GM18520 (cell line): ENCODE measurements around the gene RPS6KA5.
"Not testable (repeated sequence)": the region's sequence is repeated elsewhere in the genome, so short reads cannot be mapped to it uniquely, and the experiment has no call there.

Experiments
- ATAC-seq: cut with Tn5 transposase; IDR thresholded peaks from one replicate; pipeline ENCODE4 v1.9.1; 2021; ENCODE audit not compliant: unreplicated experiment

Gene RPS6KA5

GRCh38 chr14:90940318-90940962 lies 120.0 kb downstream of the RPS6KA5 start:
- no peak for ATAC-seq

- not testable (repeated sequence) for ATAC-seq
Observed at GRCh38 chr14:90939252-90939795, 121.1 kb downstream of the RPS6KA5 start.

GRCh38 chr14:90938615-90939014 lies 121.8 kb downstream of the RPS6KA5 start:
- no peak for ATAC-seq

DNA sequence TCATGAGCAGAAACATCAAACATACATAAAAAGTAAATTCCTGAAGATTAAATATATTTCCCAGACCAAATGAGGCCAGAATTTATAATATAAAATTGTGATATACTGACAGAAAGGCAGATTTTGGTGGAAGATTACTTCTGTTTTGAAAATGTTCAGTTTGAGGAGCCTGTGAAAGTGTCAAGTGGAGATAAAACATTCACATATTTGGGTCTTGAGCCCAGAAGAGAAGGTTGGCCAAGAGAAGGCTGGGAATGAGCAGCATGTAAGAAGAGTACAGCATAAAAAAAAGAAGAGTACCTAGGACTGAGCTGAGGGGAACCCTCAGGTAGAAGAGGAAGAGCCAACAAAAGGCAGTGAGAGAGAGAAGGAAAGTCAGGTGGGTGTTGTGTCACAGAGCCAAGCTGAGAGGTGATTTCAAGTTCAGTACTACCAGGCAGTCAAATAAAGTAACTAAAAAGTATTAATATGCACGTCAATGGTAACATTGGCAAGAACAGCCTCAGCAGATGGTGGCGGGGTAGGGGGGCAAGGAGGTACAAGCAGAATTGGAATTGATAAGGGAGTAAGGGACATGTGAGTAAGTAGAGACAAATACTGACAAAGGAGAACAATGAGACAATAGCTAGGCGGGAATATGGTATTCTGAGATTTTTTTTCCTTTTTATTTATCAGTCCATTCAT lies 123.5 kb downstream of the RPS6KA5 start:
- no peak for ATAC-seq

GRCh38 chr14:90924621-90925340 lies 135.7 kb downstream of the RPS6KA5 start:
- ATAC-seq, result no peak

DNA sequence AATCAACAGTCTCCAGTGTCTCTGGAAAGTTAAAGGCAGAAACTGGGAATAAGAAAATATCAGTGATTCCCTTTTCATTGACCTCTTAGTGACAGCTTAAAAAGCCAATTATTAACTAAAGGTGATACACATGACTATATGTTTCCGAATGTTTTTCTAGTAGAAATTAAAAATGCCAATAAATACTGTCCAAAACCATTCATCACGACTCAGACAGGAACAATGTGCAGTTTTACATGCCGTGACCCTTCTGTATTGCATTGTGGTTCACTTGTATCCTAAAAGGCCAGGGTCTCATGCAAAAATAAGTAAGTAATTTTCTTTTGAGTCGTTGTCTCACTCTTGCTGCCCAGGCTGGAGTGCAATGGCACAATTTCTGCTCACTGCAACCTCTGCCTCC lies 138.3 kb downstream of the RPS6KA5 start:
- no peak for ATAC-seq

GRCh38 chr14:90911121-90911520 lies 149.3 kb downstream of the RPS6KA5 start:
- no peak for ATAC-seq

GRCh38 chr14:90907178-90907577 lies 153.3 kb downstream of the RPS6KA5 start:
- ATAC-seq, result no peak

DNA sequence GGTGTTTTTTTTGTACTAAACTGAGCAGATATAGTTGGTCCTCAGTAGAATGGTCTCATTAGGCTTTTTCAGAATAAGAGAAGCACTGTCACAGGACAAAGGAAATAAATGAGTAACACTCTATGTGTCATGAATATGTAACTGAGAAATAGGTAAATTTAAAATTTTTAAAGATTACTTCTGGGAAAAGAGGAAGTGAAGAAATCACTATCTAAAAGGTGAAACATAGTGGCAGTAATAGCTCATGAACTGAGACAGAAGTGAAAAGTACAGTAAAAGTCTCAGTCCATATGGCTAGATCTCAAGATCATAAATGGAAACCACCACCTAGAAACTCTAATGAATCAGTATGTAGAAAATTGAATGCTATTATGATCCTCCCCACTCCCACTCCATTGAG lies 154.9 kb downstream of the RPS6KA5 start:
- ATAC-seq, result peak; percentile 91

DNA sequence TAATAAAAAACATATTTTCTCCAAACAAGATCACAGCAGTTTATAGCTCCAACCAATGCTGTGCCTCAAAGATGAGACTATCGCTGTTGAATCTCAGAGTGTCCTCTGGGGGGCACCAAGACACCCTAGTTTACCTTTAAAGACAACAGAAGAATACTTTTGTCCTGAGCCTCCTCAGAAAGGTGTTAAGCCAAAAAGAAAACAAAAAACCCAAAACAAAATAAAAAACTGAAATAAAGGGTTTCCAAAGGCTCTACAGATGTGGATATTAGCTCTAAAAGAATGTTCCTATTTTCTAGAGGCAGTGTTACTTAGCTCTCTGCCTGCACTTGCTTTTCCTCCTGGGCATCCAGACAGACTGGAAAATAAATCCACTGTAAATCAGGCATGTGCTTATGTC lies 157.3 kb downstream of the RPS6KA5 start:
- no peak for ATAC-seq

GRCh38 chr14:90900476-90901083 lies 159.9 kb downstream of the RPS6KA5 start:
- ATAC-seq, result no peak

GRCh38 chr14:90897022-90897421 lies 163.4 kb downstream of the RPS6KA5 start:
- ATAC-seq, result no peak

GRCh38 chr14:90894241-90894640 lies 166.2 kb downstream of the RPS6KA5 start:
- ATAC-seq, result no peak

DNA sequence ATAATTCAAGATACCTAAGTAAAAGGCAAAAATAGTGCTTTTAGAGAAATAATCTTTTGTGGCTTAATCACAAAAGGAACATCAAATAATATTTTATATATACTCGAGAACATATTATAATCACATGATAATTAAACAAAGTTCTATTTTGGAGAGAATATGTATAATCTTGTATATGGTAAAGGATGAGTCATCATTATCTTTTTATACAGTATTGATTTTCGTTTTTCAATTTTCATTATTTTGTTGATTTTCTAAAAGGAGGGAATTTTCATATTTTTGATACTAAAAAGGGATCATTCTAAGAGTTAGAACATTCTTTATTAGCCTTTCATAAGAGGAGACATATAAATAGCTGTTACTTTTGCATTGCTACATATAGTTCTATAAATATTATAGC lies 166.9 kb downstream of the RPS6KA5 start:
- no peak for ATAC-seq

GRCh38 chr14:90892970-90893369 lies 167.5 kb downstream of the RPS6KA5 start:
- ATAC-seq, result no peak

DNA sequence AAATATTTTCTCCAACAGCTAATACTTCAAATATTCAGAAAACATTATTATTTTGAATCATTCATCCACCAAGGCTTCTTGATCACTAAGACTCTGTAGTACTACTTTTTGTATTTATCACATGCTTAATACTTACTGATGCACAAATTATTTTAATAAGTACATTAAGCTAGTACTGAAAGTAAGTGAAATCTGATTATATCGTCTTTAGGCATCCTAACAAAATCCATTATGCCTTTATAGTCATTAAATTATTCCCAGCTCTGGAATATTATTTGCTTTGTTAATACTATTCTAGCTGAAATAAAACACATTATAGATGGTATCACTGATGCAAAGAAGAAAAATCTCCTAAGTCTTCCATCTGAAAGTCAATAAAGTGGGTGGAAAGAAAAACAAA lies 169.1 kb downstream of the RPS6KA5 start:
- ATAC-seq, result no peak

GRCh38 chr14:90890322-90891020 lies 170.0 kb downstream of the RPS6KA5 start:
- no peak for ATAC-seq

DNA sequence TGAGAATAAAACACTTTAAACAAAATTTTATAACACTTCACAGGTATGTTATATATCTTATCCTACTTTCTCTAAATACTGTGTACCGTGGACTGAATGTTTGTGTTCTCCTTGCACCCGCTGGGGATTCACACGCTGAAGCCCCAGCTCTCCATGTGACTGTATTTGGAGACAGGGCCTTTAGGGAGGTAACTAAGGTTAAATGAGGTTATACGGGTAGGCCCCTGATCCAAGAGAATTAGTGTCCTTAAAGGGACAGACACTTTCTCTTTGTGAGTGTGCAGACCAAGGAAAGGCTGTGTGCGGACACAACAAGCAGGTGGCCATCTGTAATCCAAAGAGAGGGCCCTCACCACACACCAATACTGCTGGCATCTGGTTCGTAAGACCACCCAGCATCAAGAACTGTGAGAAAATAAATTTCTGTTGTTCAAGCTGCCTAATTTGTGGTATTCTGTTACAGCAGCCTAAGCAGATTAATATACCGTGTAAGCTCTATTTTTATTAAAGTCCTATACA lies 174.1 kb downstream of the RPS6KA5 start:
- no peak for ATAC-seq

- ATAC-seq, result no peak
Observed at GRCh38 chr14:90883782-90884181, 176.7 kb downstream of the RPS6KA5 start.

GRCh38 chr14:90883197-90883596 lies 177.2 kb downstream of the RPS6KA5 start:
- no peak for ATAC-seq

GRCh38 chr14:90880282-90880681 lies 180.2 kb downstream of the RPS6KA5 start:
- no peak for ATAC-seq
